Kidney glomerular epithelial cell (primary cell): ENCODE results near the gene UBE3D.
"Not testable (repeated sequence)": the region's sequence is repeated elsewhere in the genome, so short reads cannot be mapped to it uniquely, and the experiment has no call there.

Source experiments
- DNase-seq: peaks from one replicate; lab custom pipeline; 2025; lab: John Stamatoyannopoulos, UW

UBE3D gene

DNA sequence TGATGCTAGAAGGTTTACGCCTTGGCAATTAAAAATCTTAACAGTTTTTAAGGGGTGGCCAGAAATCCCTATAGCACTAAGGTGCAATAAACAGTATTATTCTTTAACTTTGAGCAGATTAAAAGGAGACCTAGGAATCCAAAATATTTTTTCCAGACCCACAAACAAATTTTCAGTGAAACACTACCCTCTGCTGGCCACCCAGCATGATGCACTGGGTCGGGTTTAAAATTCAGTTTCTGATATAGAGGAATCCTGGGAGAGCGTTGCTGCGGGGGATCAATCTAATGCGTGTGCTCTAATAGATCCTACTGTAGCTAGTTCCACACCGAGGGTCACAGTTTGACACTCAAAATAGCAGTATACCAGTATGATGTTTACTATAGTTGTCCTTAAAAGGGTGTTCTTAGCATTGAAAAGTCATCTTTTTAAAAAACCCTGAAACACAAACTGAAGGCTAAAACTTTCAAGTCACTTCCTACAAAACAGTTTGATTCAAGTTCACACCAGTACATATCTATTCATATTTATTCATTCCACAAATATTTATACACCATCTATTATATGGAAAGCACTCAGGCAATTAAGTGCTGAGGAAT, 10.2 kb downstream of the UBE3D start:
- peak; percentile 33 for DNase-seq

- no peak for DNase-seq
Measured at GRCh38 chr6:83053678-83054077, 12.0 kb downstream of the UBE3D start.

DNA sequence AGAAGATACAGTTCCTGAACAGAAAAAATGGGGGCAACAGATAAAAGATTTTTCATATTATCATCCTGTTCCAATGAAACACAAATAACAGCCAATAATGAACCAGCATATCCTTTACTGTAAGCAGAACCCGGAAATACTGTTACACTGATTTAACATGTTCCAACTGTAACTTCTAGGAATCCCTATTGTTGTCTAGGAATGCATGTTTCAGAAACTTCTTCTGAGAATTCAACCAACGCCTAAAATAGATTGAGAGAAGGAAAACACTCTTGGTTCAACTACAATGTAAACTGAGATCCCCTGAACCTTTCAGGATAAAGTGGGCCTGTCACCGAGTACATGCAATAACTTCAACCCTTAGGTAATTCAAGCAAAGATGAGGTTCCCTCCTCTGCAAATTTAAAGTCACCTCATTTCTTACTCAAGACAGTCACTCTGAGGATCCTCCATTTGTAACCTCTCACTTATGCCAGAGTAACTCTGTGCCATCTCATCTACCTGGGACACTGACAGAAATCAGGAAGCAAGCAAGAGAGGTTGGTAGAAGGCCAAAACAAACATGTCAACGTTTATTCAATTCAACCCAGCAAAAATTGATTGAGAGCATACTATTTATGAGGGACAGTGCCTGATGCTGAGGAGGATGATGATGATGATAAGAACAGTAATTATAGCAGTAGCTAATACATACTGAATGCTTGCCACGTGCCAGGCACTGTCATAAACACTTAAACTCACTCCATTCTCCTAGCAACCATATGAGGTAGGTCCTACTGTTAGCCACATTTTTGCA, 14.1 kb downstream of the UBE3D start:
- DNase-seq = no peak

DNA sequence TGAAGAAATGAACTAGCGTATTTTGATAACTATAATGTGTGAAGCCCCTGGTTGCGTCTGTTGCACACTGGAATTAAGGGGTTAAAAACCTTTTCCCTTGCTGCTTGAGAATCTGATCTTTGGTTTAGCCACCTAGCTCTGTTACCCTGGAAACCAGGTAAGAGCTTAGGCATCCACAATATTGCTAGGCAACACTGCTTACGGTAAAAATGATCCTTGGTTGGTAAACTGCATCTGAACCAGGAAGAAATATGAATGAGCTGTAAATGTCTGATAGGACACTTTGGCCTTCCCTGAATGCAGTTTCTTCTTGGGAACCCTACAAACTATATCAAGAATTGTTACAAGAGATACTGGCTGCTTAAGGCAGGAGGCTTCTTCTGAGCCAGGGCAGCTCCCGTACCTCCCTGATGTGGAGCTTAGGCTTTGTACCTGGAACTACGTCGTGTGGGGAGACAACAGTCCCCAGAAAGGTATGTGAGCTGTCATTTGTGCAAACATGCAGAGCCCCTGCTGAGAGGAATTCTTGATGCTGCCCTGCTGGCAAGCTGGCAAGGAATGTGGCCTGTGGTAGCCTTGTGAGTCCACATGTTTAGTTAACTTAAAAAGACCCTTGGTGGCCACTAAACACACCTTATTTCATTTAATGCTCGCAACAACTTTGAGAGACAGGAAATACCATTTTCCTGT, 18.4 kb downstream of the UBE3D start:
- DNase-seq = no peak

- no peak for DNase-seq
Measured at GRCh38 chr6:83044091-83044768, 21.4 kb downstream of the UBE3D start.

GRCh38 chr6:83042467-83043053, 23.1 kb downstream of the UBE3D start:
- no peak for DNase-seq

DNA sequence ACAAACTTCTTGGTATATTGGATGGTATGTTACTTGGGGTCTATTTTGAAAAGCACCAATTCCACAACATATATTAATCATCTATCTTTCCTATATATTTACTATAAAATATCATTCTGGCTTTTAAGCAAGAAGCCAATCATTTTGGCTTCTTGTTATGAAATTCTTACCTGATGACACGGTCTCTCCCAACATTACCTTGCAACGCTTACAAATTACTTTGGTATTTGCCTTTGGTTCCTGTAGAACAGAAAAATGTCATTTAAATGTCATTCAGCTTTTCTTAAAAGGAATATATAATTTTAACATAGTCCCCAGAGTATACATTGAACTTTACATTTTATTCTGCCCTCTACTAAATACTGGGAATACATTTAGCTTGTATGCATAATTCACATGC, 27.4 kb downstream of the UBE3D start:
- DNase-seq = no peak

- no peak for DNase-seq
Measured at GRCh38 chr6:83031689-83032088, 34.0 kb downstream of the UBE3D start.

DNA sequence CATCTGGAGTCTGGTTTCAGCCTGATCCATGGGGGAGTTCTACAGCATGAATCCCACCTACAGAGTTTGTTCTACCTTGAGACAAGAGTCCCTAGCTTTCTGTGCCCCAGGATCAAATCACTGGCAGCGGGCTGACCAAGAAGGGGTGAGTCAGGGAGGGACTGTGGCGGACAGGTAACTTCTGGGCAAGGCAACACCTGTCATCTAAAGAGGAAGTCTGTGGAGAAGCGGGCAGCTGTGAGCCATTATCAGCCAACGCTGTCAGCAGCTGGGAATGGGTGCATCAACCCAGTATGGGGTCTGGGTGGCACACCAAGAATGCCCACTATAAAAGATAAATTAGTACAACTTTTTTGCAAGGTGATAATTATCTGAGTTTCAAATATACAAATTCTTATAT, 45.9 kb downstream of the UBE3D start:
- DNase-seq = no peak

DNA sequence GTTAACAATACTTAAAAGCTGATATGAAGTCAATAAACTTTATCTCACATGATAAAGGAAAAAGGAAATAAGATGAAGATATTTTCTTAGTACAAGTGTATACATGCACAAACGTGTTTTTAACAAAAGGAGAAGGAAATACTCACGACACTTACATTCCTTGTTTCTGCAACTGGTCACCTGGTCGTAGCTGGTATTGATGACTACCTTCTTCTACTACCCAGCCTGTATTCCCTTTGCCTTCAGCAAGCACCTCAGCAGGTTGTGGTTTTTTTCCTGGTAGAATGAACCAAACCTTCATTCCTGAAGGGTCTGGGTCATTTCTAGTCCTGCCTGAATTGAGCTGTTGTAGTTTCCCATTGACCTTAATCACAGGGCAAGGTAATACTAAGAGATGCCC, 54.5 kb downstream of the UBE3D start:
- not testable (repeated sequence) for DNase-seq

DNA sequence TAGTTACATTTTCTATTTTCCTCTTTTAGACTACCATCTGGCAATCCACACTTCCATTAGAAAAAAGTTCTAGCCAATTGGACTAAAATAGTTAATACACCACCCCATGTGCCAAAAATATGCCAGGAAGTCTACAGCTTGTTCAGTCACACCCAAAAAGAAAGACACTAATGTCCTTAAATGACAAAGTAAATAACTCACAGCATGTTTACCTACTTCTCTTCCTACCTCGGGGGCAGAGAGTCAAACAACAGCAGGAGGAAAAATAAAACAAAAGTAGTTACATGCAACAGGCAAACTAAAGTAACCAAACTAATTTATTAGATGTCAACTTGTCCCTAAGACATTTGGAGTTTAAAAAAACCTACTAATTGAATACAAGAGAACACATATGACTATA, 57.0 kb downstream of the UBE3D start:
- DNase-seq = no peak

DNA sequence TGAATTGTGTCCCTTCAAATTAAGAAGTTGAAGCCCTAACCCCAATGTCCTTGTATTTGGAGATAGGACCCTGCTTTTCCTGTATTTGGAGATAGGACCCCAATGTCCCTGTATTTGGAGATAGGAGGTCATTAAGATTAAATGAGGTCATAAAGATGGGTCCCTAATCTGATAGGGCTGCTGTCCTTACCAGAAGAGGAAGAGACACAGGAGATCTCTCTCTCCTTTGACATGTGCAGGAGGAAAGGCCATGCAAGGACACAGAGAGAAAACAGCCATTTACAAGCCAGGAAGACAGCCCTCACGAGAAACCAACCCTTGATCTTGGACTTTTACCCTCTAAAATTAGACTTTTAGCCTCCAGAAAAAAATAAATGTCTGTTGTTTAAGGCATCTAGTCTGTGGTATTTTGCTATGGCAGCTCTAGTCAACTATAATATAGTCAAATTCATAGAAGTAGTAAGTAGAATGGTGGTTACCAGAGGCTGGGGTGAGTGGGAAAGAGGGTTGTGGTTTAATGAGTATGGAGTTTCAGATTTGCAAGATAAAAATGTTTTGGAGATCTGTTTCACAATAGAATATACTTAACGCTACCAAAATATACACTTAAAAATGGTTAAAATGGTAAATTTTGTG, 59.3 kb downstream of the UBE3D start:
- no peak for DNase-seq

DNA sequence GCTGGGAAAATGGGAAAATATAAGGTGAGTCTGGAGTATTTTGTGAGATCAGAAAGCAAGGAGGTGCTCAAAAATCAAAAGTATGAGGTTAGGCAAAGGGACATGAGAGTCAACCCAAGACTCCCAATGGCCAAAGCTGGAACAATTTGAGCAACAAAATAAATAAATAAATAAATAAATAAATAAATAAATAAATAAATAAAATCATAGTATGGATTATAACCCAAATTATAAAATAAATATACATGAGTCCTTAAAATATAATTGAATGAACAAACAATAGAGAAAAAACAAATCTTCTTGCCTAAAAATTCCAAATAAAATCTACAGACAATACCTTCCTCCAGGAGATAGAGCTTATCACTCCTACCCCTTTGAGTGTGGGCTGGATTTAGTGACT, 69.5 kb downstream of the UBE3D start:
- no peak for DNase-seq

GRCh38 chr6:82995066-82995465, 70.6 kb downstream of the UBE3D start:
- DNase-seq = no peak

- DNase-seq = no peak
Measured at GRCh38 chr6:82989736-82990290, 75.8 kb downstream of the UBE3D start.

DNA sequence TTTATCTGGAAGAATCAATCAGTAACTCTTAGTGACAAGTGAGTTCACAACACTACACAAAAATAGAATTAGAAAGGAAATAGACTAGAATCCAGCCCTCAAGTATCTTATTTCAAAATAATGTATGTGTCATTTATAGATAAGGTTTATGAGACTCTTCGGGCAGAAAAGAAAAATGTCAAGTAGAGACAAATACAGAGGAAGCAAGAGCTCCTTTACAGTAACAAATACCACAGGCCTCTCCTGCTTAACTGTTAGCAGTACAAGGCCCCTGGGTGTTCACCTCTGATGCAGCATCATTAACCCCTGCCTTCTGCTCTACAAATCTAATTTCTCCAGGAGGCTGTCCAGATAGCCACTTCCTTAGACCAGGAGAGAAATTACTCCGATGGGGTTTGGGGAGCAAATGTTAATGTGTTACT, 76.7 kb downstream of the UBE3D start:
- no peak for DNase-seq

DNA sequence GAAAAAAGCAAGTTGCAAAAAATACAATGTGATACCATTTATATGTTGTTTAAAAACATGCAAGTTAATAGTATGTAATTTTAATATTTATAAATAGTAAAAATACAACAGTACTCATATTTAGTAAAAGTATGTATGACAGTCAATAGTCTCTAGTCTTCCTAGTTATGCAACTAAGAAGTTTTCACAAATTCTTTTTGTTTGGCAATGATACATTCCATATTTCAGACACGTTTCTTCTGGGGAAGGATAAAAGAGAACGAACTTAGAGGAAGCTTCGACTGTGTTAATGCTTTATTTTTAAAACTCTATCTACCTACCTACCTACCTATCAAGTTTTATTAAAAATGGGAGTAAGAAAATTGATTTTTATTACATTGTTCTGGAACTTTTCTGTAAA, 77.7 kb downstream of the UBE3D start:
- no peak for DNase-seq

DNA sequence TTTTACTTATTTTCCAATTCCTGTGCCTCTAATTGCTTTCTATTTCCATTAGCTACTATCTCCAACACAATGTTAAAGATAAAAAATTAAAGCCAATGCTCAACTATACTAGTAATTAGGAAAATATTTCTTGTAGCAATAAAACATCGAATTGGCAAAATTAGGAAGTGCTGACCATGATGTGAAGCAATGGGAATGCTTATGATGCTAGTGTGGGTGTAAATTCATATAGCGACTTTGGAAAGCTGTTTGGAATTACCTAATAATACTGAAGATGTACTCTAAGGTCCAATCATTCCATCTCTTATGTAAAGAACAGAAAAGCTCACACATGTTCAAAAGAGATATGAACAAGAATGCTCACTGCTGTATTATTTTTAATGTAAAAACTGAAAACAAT, 78.2 kb downstream of the UBE3D start:
- no peak for DNase-seq

DNA sequence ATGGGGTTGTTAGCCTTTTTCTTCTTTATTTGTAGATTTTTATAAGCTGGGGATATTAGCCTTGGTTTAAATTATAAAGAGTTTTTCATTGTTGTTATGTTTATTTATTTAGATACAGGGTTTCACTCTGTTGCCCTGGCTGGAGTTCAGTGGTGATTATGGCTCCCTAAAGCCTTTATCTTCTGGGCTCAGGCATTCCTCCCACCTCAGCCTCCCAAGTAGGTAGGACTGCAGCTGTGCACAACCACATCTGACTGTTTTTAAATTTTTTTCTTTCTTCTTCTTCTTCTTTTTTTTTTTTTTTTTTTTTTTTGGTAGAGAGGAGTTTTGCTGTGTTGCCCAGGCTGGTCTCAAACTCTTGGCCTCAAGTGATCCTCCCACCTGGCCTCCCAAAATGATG, 80.9 kb downstream of the UBE3D start:
- DNase-seq = no peak

- no peak for DNase-seq
Measured at GRCh38 chr6:82980086-82980485, 85.6 kb downstream of the UBE3D start.

DNA sequence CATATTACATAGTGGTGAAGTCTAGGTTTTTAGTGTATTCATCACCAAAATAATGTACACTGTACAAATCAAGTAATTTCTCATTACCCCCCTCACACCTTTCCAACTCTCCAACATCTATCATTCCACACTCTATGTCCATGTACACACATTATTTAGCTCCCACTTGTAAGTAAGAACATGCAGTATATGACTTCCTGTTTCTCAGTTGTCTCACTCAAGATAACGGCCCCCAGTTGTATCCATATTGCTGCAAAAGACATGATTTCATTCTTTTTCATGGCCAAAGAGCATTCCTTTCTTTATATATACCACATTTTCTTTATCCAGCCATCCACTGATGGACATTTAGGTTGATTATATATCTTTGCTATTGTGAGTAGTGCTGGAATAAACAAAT, 86.0 kb downstream of the UBE3D start:
- no peak for DNase-seq
